ENCODE results near the gene CACNB1. TPM values are rescaled to one million over a fixed set of nuclear protein-coding genes. Genes with fewer than 3 reads are reported as not detected.
"Not testable (repeated sequence)": the region's sequence is repeated elsewhere in the genome, so short reads cannot be mapped to it uniquely, and the experiment has no call there.

Gene CACNB1
- total RNA-seq, 1 experiment from 2014 or later: 4.3 TPM

DNA sequence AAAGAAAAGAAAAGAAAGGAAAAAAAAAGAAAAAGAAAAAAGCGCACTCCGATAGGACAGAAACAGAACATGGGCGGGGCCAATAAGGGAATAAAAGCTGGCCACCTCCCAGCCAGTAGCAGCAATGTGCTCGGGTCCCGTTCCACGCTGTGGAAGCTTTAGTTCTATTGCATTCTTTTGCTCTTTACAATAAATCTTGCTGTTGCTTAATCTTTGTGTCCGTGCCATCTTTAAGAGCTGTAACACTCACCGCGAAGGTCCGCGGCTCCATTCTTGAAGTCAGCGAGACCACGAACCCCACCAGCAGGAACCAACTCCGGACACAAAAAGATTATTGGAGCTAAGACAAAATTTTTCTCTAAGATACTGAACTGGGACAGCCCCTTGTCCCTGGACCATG, 28.4 kb downstream of the CACNB1 start:
- no peak for ATAC-seq
- intact Hi-C loops (cut with micrococcal nuclease): no loop called here

DNA sequence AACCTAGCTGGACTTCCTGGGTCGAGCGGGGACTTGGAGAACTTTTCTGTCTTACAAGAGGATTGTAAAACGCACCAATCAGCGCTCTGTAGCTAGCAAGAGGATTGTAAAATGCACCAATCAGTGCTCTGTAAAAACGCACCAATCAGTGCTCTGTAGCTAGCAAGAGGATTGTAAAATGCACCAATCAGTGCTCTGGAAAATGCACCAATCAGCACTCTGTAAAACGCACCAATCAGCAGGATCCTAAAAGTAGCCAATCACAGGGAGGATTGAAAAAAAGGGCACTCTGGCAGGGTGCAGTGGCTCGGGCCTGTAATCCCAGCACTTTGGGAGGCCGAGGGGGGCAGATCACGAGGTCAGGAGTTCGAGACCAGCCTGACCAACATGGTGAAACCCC, 29.0 kb downstream of the CACNB1 start:
- not testable (repeated sequence) for BruUV-seq (replicated peaks); H3K9me2 ChIP-seq (replicated peaks; ENCODE audit: low read length)

More for the DNA sequence above, 28.4 kb downstream of the CACNB1 start:
- no peak overlapping the region for H3K4me2 ChIP-seq (ENCODE audit: low read length)
- no peaks in the 10 kb centered on the region for H3K9me2 ChIP-seq (replicated peaks; ENCODE audit: low read length)
- BruUV-seq (replicated peaks): no TSS peak
- ChIA-PET CTCF (no interaction called here), POLR2A (ENCODE audit: unreplicated experiment) (no interaction called here)
- no peak overlapping the region for H3K27ac ChIP-seq (ENCODE audit: low read length)
- DNase-seq: no peak
- H4K20me1 ChIP-seq (ENCODE audit: low read length): no peaks in the 10 kb centered on the region
- no peaks in the 10 kb centered on the region for H3K9me3 ChIP-seq (ENCODE audit: low read length)
- TF ChIP-seq EZH2 (IDR thresholded peaks at IDR 0.05; ENCODE audit: low read length, unreplicated experiment): no peak
- no peak for TF ChIP-seq EZH2phosphoT487 (IDR thresholded peaks at IDR 0.05; ENCODE audit: borderline replicate concordance, low read length)
- TF ChIP-seq, protein P1, sequence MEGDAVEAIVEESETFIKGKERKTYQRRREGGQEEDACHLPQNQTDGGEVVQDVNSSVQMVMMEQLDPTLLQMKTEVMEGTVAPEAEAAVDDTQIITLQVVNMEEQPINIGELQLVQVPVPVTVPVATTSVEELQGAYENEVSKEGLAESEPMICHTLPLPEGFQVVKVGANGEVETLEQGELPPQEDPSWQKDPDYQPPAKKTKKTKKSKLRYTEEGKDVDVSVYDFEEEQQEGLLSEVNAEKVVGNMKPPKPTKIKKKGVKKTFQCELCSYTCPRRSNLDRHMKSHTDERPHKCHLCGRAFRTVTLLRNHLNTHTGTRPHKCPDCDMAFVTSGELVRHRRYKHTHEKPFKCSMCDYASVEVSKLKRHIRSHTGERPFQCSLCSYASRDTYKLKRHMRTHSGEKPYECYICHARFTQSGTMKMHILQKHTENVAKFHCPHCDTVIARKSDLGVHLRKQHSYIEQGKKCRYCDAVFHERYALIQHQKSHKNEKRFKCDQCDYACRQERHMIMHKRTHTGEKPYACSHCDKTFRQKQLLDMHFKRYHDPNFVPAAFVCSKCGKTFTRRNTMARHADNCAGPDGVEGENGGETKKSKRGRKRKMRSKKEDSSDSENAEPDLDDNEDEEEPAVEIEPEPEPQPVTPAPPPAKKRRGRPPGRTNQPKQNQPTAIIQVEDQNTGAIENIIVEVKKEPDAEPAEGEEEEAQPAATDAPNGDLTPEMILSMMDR (conservative IDR thresholded peaks at IDR 0.05; ENCODE audit: low read depth, low read length): no peak
- no peaks in the 10 kb centered on the region for H3K36me3 ChIP-seq (ENCODE audit: low read depth, low read length)
- H3K4me1 ChIP-seq (ENCODE audit: insufficient read depth, low read length): no peaks in the 10 kb centered on the region
- H3K9ac ChIP-seq (ENCODE audit: low read length): no peak overlapping the region
- H3K79me2 ChIP-seq (ENCODE audit: low read length): no peaks in the 10 kb centered on the region
- no peak overlapping the region for H3K4me3 ChIP-seq (ENCODE audit: low read length)
- no peaks in the 10 kb centered on the region for H3F3A ChIP-seq (ENCODE audit: low read length, unreplicated experiment)
- H2AFZ ChIP-seq (ENCODE audit: low read length): no peak overlapping the region
- no peaks in the 10 kb centered on the region for H3K27me3 ChIP-seq (ENCODE audit: low read length)

DNA sequence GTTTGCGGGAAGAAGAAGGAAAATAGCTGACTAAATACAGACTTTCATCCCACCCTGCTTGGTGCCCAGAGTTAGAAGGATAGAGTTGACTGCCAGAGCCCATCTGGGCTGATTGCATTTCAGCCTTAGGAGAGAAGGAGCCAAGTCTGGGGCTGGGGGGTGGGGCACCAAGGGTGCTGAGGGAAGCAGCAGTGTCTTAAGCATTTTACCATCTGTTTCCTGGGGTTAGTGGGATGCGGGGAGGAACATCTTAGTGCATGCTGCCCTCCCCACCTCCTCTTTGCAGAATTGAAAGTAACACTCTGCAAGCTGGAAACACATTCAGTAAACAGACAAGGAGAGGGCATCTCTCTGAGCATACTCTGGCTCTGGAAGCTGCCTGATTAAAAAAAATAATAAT, 30.0 kb downstream of the CACNB1 start:
- Histone ChIP-seq H3K9me3 (ENCODE audit: low read length) (no peaks in the 10 kb centered on the region), H3K27ac (ENCODE audit: low read length) (no peak overlapping the region), H3K4me1 (ENCODE audit: insufficient read depth, low read length) (no peaks in the 10 kb centered on the region), H3K36me3 (ENCODE audit: low read depth, low read length) (no peaks in the 10 kb centered on the region), H3K4me2 (ENCODE audit: low read length) (no peak overlapping the region), H3K9ac (ENCODE audit: low read length) (no peak overlapping the region), H3K9me2 (replicated peaks; ENCODE audit: low read length) (no peaks in the 10 kb centered on the region), H3K79me2 (ENCODE audit: low read length) (no peaks in the 10 kb centered on the region), H2AFZ (ENCODE audit: low read length) (no peak overlapping the region), H4K20me1 (ENCODE audit: low read length) (no peaks in the 10 kb centered on the region), H3F3A (ENCODE audit: low read length, unreplicated experiment) (no peaks in the 10 kb centered on the region), H3K27me3 (ENCODE audit: low read length) (no peaks in the 10 kb centered on the region), H3K4me3 (ENCODE audit: low read length) (no peak overlapping the region)
- intact Hi-C loops (cut with micrococcal nuclease): no loop called here
- ATAC-seq (no peak), DNase-seq (no peak)
- ChIA-PET POLR2A (ENCODE audit: unreplicated experiment) (no interaction called here), CTCF (no interaction called here)
- TF ChIP-seq EZH2phosphoT487 (IDR thresholded peaks at IDR 0.05; ENCODE audit: borderline replicate concordance, low read length): no peak
- no peak for TF ChIP-seq EZH2 (IDR thresholded peaks at IDR 0.05; ENCODE audit: low read length, unreplicated experiment)
- TF ChIP-seq, protein P1 (conservative IDR thresholded peaks at IDR 0.05; ENCODE audit: low read depth, low read length): no peak
- no TSS peak for BruUV-seq (replicated peaks)

More for the DNA sequence above, 29.0 kb downstream of the CACNB1 start:
- H3K79me2 ChIP-seq (ENCODE audit: low read length); H3K27ac ChIP-seq (ENCODE audit: low read length); H3K27me3 ChIP-seq (ENCODE audit: low read length); H2AFZ ChIP-seq (ENCODE audit: low read length); intact Hi-C loops (cut with micrococcal nuclease); ATAC-seq; CTCF ChIA-PET; H3K36me3 ChIP-seq (ENCODE audit: low read depth, low read length); POLR2A ChIA-PET (ENCODE audit: unreplicated experiment); H3K9ac ChIP-seq (ENCODE audit: low read length); H4K20me1 ChIP-seq (ENCODE audit: low read length); H3K4me3 ChIP-seq (ENCODE audit: low read length); H3K9me3 ChIP-seq (ENCODE audit: low read length); DNase-seq; H3K4me2 ChIP-seq (ENCODE audit: low read length); H3F3A ChIP-seq (ENCODE audit: low read length, unreplicated experiment); H3K4me1 ChIP-seq (ENCODE audit: insufficient read depth, low read length): not testable (repeated sequence)

Data from PC-3 (cell line).